Measurements from ENCODE around the gene RPL13A.

Gene RPL13A

GRCh38 chr19:49518033-49518432 lies 30.6 kb downstream of the RPL13A start:
- Histone ChIP-seq H3K27ac (ENCODE audit: low read depth, low read length, poor library complexity, severe bottlenecking) (no peak overlapping the region), H4K20me1 (ENCODE audit: insufficient read depth, low read length) (no peaks in the 10 kb centered on the region), H2AFZ (ENCODE audit: low read length) (no peak overlapping the region), H3K9ac (ENCODE audit: low read length) (no peak overlapping the region), H3K4me2 (ENCODE audit: low read length) (no peak overlapping the region), H3K4me1 (ENCODE audit: insufficient read depth, low read length, severe bottlenecking) (peaks cover 12% of the 10 kb centered on the region), H3K79me2 (ENCODE audit: insufficient read depth, low read length) (no peaks in the 10 kb centered on the region), H3K27me3 (ENCODE audit: insufficient read depth, low read length) (no peaks in the 10 kb centered on the region; the same call in 1 of the 2 replicates), H3K36me3 (ENCODE audit: insufficient read depth, low read length) (no peaks in the 10 kb centered on the region), H3K4me3 (ENCODE audit: low read depth, low read length, poor library complexity, severe bottlenecking) (no peak overlapping the region), H3F3A (ENCODE audit: insufficient read depth, low read length) (no peaks in the 10 kb centered on the region), H3K9me3 (ENCODE audit: low read length) (no peaks in the 10 kb centered on the region), H3K9me2 (ENCODE audit: low read depth, low read length) (no peaks in the 10 kb centered on the region)
- no peak for TF ChIP-seq EZH2 (IDR thresholded peaks at IDR 0.05; ENCODE audit: borderline replicate concordance, low read length)
- TF ChIP-seq, protein P1, sequence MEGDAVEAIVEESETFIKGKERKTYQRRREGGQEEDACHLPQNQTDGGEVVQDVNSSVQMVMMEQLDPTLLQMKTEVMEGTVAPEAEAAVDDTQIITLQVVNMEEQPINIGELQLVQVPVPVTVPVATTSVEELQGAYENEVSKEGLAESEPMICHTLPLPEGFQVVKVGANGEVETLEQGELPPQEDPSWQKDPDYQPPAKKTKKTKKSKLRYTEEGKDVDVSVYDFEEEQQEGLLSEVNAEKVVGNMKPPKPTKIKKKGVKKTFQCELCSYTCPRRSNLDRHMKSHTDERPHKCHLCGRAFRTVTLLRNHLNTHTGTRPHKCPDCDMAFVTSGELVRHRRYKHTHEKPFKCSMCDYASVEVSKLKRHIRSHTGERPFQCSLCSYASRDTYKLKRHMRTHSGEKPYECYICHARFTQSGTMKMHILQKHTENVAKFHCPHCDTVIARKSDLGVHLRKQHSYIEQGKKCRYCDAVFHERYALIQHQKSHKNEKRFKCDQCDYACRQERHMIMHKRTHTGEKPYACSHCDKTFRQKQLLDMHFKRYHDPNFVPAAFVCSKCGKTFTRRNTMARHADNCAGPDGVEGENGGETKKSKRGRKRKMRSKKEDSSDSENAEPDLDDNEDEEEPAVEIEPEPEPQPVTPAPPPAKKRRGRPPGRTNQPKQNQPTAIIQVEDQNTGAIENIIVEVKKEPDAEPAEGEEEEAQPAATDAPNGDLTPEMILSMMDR (IDR thresholded peaks at IDR 0.05; ENCODE audit: low read length) = no peak

- Histone ChIP-seq H3K4me3 (ENCODE audit: low read depth, low read length, poor library complexity, severe bottlenecking) (no peak overlapping the region), H3K4me1 (ENCODE audit: insufficient read depth, low read length, severe bottlenecking) (no peaks in the 10 kb centered on the region), H2AFZ (ENCODE audit: low read length) (no peak overlapping the region), H3K9me3 (ENCODE audit: low read length) (no peaks in the 10 kb centered on the region), H3F3A (ENCODE audit: insufficient read depth, low read length) (no peaks in the 10 kb centered on the region), H3K4me2 (ENCODE audit: low read length) (no peak overlapping the region), H3K27me3 (ENCODE audit: insufficient read depth, low read length) (no peaks in the 10 kb centered on the region; the same call in 1 of the 2 replicates), H3K36me3 (ENCODE audit: insufficient read depth, low read length) (no peaks in the 10 kb centered on the region), H3K27ac (ENCODE audit: low read depth, low read length, poor library complexity, severe bottlenecking) (no peak overlapping the region), H3K79me2 (ENCODE audit: insufficient read depth, low read length) (no peaks in the 10 kb centered on the region), H3K9ac (ENCODE audit: low read length) (no peak overlapping the region), H4K20me1 (ENCODE audit: insufficient read depth, low read length) (no peaks in the 10 kb centered on the region), H3K9me2 (ENCODE audit: low read depth, low read length) (no peaks in the 10 kb centered on the region)
- TF ChIP-seq, protein P1 (IDR thresholded peaks at IDR 0.05; ENCODE audit: low read length) = no peak
Observed at GRCh38 chr19:49520705-49521319, 33.4 kb downstream of the RPL13A start.

DNA sequence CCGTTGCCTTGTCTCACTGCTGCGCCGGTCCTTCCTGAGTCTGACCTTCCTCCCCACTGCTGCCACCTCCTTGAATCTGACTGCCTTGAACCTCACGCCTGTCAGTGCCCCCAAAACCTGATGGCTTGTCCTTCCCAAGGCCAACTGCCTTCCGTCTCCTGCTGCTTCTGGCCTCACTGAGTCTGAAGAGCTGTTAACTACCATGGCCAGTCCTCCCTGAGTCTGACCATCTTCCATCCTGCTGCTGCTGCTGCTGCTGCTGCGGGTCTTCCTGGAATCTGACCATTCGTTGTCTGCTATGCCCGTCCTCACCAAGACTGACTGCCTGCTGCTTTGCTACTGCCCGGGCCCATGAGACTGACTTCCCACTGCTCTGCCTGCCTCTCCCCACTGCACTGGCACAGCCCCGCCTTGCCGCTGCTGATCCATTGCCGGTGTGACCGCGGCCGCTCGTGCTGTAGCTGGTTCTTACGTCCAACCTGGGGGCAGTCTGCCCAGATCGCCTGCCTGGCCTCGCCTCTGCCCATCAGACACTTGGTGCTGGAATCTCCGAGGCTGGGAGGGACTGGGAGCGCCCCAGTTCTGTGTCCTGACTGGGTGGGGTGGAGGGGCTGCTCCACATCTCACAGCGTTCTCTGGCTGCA lies 37.5 kb downstream of the RPL13A start:
- H3K9me3 ChIP-seq (ENCODE audit: low read length) = no peaks in the 10 kb centered on the region
- no peaks in the 10 kb centered on the region for H3K4me1 ChIP-seq (ENCODE audit: insufficient read depth, low read length, severe bottlenecking)
- H3K4me3 ChIP-seq (ENCODE audit: low read depth, low read length, poor library complexity, severe bottlenecking) = no peak overlapping the region
- H3K4me2 ChIP-seq (ENCODE audit: low read length) = no peak overlapping the region
- H3K9me2 ChIP-seq (ENCODE audit: low read depth, low read length) = no peaks in the 10 kb centered on the region
- TF ChIP-seq, protein P1 (IDR thresholded peaks at IDR 0.05; ENCODE audit: low read length) = no peak
- no peak for TF ChIP-seq EZH2 (IDR thresholded peaks at IDR 0.05; ENCODE audit: borderline replicate concordance, low read length)
- no peaks in the 10 kb centered on the region for H3F3A ChIP-seq (ENCODE audit: insufficient read depth, low read length)
- H2AFZ ChIP-seq (ENCODE audit: low read length) = no peak overlapping the region
- H3K79me2 ChIP-seq (ENCODE audit: insufficient read depth, low read length) = no peaks in the 10 kb centered on the region
- no peaks in the 10 kb centered on the region for H3K36me3 ChIP-seq (ENCODE audit: insufficient read depth, low read length)
- H3K9ac ChIP-seq (ENCODE audit: low read length) = no peak overlapping the region
- no peak overlapping the region for H3K27ac ChIP-seq (ENCODE audit: low read depth, low read length, poor library complexity, severe bottlenecking)
- no peaks in the 10 kb centered on the region; the same call in 1 of the 2 replicates for H3K27me3 ChIP-seq (ENCODE audit: insufficient read depth, low read length)
- H4K20me1 ChIP-seq (ENCODE audit: insufficient read depth, low read length) = no peaks in the 10 kb centered on the region
